H1 (cell line): ENCODE results near the gene ABCD2. TPM values are rescaled to one million over a fixed set of nuclear protein-coding genes. Genes with fewer than 3 reads are reported as not detected.

Source experiments
- CTCF ChIA-PET: fragments of 300-600 bp; sonication (Branson Sonifier 250); formaldehyde crosslinking; loops from one replicate; lab custom pipeline; 2021; ENCODE audit not compliant: partially characterized antibody; lab: Charles Lee
- POLR2A ChIA-PET: fragments of 300-600 bp; sonication (Branson Sonifier 250); formaldehyde crosslinking; loops from one replicate; lab custom pipeline; 2021; ENCODE audit warnings: inconsistent platforms; ENCODE audit not compliant: partially characterized antibody; lab: Charles Lee
- DNase-seq, 2 experiments: peaks; one replicate each; pipeline versions ENCODE4 v3.0.0 to v3.0.0-alpha.2; 2010 to 2022; ENCODE audit warnings: low spot score in 2 of 2, low read depth in 1 of 2, mixed read lengths in 1 of 2
- FAIRE-seq: peaks from 2 replicates; lab custom pipeline; 2011; peaks lifted over from hg19 to GRCh38; lab: Jason Lieb, UNC
- H2AFZ ChIP-seq: 2 replicates; pipeline ENCODE4 v1.8.1; 2012; ENCODE audit warnings: low read length, inconsistent platforms
- H2AK5ac ChIP-seq: 2 replicates; pipeline ENCODE4 v1.6.1; 2013; ENCODE audit warnings: low read depth, low read length
- H2BK120ac ChIP-seq: replicated peaks from 2 replicates; pipeline ENCODE3; 2013; ENCODE audit warnings: low read depth, low read length, inconsistent platforms
- H2BK12ac ChIP-seq: 2 replicates; pipeline ENCODE4 v1.6.1; 2013; ENCODE audit warnings: low read depth, low read length
- H2BK15ac ChIP-seq: 2 replicates; pipeline ENCODE4 v1.6.1; 2013; ENCODE audit warnings: low read length
- H2BK20ac ChIP-seq: 2 replicates; pipeline ENCODE4 v1.6.1; 2013; ENCODE audit warnings: low read length
- H2BK5ac ChIP-seq: 2 replicates; pipeline ENCODE4 v1.6.1; 2013; ENCODE audit warnings: low read depth, low read length
- H3K14ac ChIP-seq: 2 replicates; pipeline ENCODE4 v1.6.1; 2013; ENCODE audit warnings: inconsistent platforms; ENCODE audit not compliant: insufficient read length
- H3K18ac ChIP-seq: 2 replicates; pipeline ENCODE4 v1.6.1; 2013; ENCODE audit warnings: low read length; ENCODE audit errors: extremely low read depth
- H3K23ac ChIP-seq: 2 replicates; pipeline ENCODE4 v1.6.1; 2013; ENCODE audit warnings: inconsistent platforms; ENCODE audit not compliant: insufficient read length
- H3K23me2 ChIP-seq: 2 replicates; pipeline ENCODE4 v1.6.1; 2013; ENCODE audit warnings: low read depth, low read length
- H3K27ac ChIP-seq: 2 replicates; pipeline ENCODE4 v1.6.1; 2011; ENCODE audit warnings: low read depth, low read length, inconsistent platforms
- H3K27me3 ChIP-seq, 4 experiments: replicated peaks in 1 of 4; 1 replicate in 1 of 4; 2 replicates in 3 of 4; pipeline versions ENCODE4 v1.6.1 to v1.8.1; 2011 to 2013; ENCODE audit warnings: low read length in 3 of 4, mild to moderate bottlenecking in 3 of 4, inconsistent platforms in 2 of 4, mixed read lengths in 2 of 4, moderate library complexity in 1 of 4; ENCODE audit not compliant: control insufficient read depth in 3 of 4, insufficient read depth in 3 of 4; ENCODE audit errors: extremely low read depth in 1 of 4
- H3K36me3 ChIP-seq, 4 experiments: 2 replicates each; pipeline versions ENCODE4 v1.6.1 to v1.8.1; 2011 to 2013; ENCODE audit warnings: mild to moderate bottlenecking in 4 of 4, low read length in 3 of 4, moderate library complexity in 2 of 4, control low read depth in 1 of 4, inconsistent platforms in 1 of 4; ENCODE audit not compliant: insufficient read depth in 4 of 4, control insufficient read depth in 2 of 4
- H3K4ac ChIP-seq: replicated peaks from 2 replicates; pipeline ENCODE3; 2013; ENCODE audit warnings: low read length, low read depth, mixed read lengths, inconsistent platforms; ENCODE audit not compliant: insufficient read length
- H3K4me1 ChIP-seq, 4 experiments: replicated peaks in 1 of 4; 1 replicate in 1 of 4; 2 replicates in 3 of 4; pipeline versions ENCODE4 v1.6.1 to v1.8.1; 2011 to 2013; ENCODE audit warnings: low read length in 3 of 4, inconsistent platforms in 2 of 4, mixed read lengths in 1 of 4; ENCODE audit not compliant: insufficient read depth in 4 of 4, control insufficient read depth in 3 of 4
- H3K4me2 ChIP-seq, 2 experiments: 2 replicates each; pipeline versions ENCODE4 v1.6.1 to v1.8.1; 2011 to 2013; ENCODE audit warnings: low read depth in 2 of 2, low read length in 2 of 2, control low read depth in 1 of 2, inconsistent platforms in 1 of 2, mild to moderate bottlenecking in 1 of 2; ENCODE audit not compliant: insufficient read depth in 1 of 2
- H3K4me3 ChIP-seq, 4 experiments: fragments of 200-600, 300-600 bp in 1 of 4; sonication (generic), shearing (Covaris generic), sonication (Bioruptor Twin) in 1 of 4; 2 replicates each; pipeline versions ENCODE4 v1.5.1 to v1.8.1; 2011 to 2016; ENCODE audit warnings: low read length in 4 of 4, low read depth in 3 of 4, control low read depth in 2 of 4, inconsistent platforms in 2 of 4, mild to moderate bottlenecking in 2 of 4, mixed read lengths in 1 of 4, moderate library complexity in 1 of 4; ENCODE audit not compliant: insufficient read depth in 2 of 4; ENCODE audit errors: extremely low read depth in 1 of 4
- H3K56ac ChIP-seq: replicated peaks from 2 replicates; pipeline ENCODE3; 2013; ENCODE audit warnings: low read depth, mild to moderate bottlenecking, mixed read lengths, low read length, inconsistent platforms; ENCODE audit not compliant: insufficient read length
- H3K79me1 ChIP-seq: 2 replicates; pipeline ENCODE4 v1.6.1; 2013; ENCODE audit warnings: low read depth, low read length, control low read depth
- H3K79me2 ChIP-seq, 2 experiments: 2 replicates each; pipeline versions ENCODE4 v1.6.1 to v1.8.1; 2012 to 2013; ENCODE audit warnings: low read length in 2 of 2, mild to moderate bottlenecking in 2 of 2, inconsistent platforms in 1 of 2; ENCODE audit not compliant: insufficient read depth in 2 of 2, control insufficient read depth in 1 of 2
- H3K9ac ChIP-seq, 4 experiments: replicated peaks in 1 of 4; 1 replicate in 1 of 4; 2 replicates in 3 of 4; pipeline versions ENCODE4 v1.6.1 to v1.8.1; 2011 to 2013; ENCODE audit warnings: low read depth in 3 of 4, low read length in 3 of 4, control low read depth in 2 of 4, mild to moderate bottlenecking in 2 of 4, moderate library complexity in 2 of 4, inconsistent platforms in 1 of 4; ENCODE audit errors: extremely low read depth in 1 of 4
- H3K9me3 ChIP-seq, 2 experiments: 2 replicates each; pipeline versions ENCODE4 v1.6.1 to v1.8.1; 2012 to 2013; ENCODE audit warnings: mild to moderate bottlenecking in 2 of 2, moderate library complexity in 2 of 2, control low read depth in 1 of 2, inconsistent platforms in 1 of 2, low read depth in 1 of 2, low read length in 1 of 2, mixed read lengths in 1 of 2; ENCODE audit not compliant: insufficient read depth in 2 of 2
- H4K20me1 ChIP-seq, 2 experiments: replicated peaks in 1 of 2; 2 replicates each; pipeline versions ENCODE3 to v1.8.1; 2011 to 2013; ENCODE audit warnings: inconsistent platforms in 2 of 2, low read length in 2 of 2, mild to moderate bottlenecking in 1 of 2; ENCODE audit not compliant: insufficient read depth in 2 of 2, control insufficient read depth in 1 of 2
- H4K5ac ChIP-seq: 2 replicates; pipeline ENCODE4 v1.6.1; 2013; ENCODE audit warnings: low read length, low read depth, mixed read lengths, inconsistent platforms; ENCODE audit not compliant: insufficient read length
- H4K8ac ChIP-seq: 2 replicates; pipeline ENCODE4 v1.8.0; 2013; ENCODE audit warnings: mild to moderate bottlenecking, moderate library complexity, low read length, inconsistent platforms; ENCODE audit not compliant: insufficient read depth; ENCODE audit errors: extremely low read depth
- H4K91ac ChIP-seq: replicated peaks from 2 replicates; pipeline ENCODE3; 2013; ENCODE audit warnings: low read length, mixed read lengths, inconsistent platforms; ENCODE audit not compliant: insufficient read length
- CREB1 ChIP-seq: IDR thresholded peaks from 2 replicates; pipeline ENCODE4 v1.6.1; 2012; ENCODE audit warnings: inconsistent platforms
- JUND ChIP-seq: IDR thresholded peaks from 2 replicates; pipeline ENCODE4 v1.6.1; 2011; ENCODE audit warnings: mild to moderate bottlenecking, improper control_type of control experiment, low read length
- KDM4A ChIP-seq: IDR thresholded peaks from one replicate; pipeline ENCODE4 v1.7.1; 2012; ENCODE audit warnings: low read depth, mild to moderate bottlenecking, moderate library complexity, low read length, inconsistent platforms; ENCODE audit not compliant: severe bottlenecking
- PHF8 ChIP-seq: fragments of 200-600 bp; sonication (generic); conservative IDR thresholded peaks from 2 replicates; pipeline ENCODE4 v1.7.1; 2012; ENCODE audit warnings: low read depth, mild to moderate bottlenecking, inconsistent platforms, low read length, moderate library complexity
- RNF2 ChIP-seq: fragments of 200-900, 300-1000 bp; sonication (generic); IDR thresholded peaks from 2 replicates; pipeline ENCODE4 v1.7.1; 2016; ENCODE audit warnings: borderline replicate concordance, low read depth, mild to moderate bottlenecking, antibody characterized with exemption, low read length; ENCODE audit not compliant: poor library complexity, severe bottlenecking; ENCODE audit errors: missing control alignments
- WGBS, 2 experiments: shearing (Covaris generic) in 1 of 2; methylation state at CpG; one replicate each; pipeline versions ENCODE4 v1.1.6 to v1.1.7; 2013 to 2015; ENCODE audit warnings: low lambda C conversion rate in 2 of 2, mixed read lengths in 2 of 2, inconsistent platforms in 1 of 2, low coverage in 1 of 2, missing lambda C conversion rate in 1 of 2; ENCODE audit not compliant: insufficient replicate concordance in 2 of 2, insufficient coverage in 1 of 2, insufficient read length in 1 of 2; ENCODE audit errors: extremely low coverage in 1 of 2, missing lambda C conversion rate in 1 of 2; 5-methylcytosine and 5-hydroxymethylcytosine counted together
- polyA plus RNA-seq, 7 experiments: library from polyadenylated mRNA; depleted of rRNA in 3 of 7; stranded (reverse) in 5 of 7; unstranded in 2 of 7; fragments of >200 nt in 5 of 7; fragments of 200-250 nt in 2 of 7; gene quantifications; 1 replicate in 5 of 7; 2 replicates in 1 of 7; 4 replicates in 1 of 7; pipeline versions ENCODE4 v1.2.1 to v1.2.3, GENCODE V29; 2011 to 2013; ENCODE audit warnings: missing spikeins in 2 of 7, mixed read lengths in 2 of 7
- total RNA-seq: library from RNA; stranded (reverse); fragmentation: NEBNext Ultra II Directional; extraction: Animal tissue kit (Norgen Biotek cat#: 25700); gene quantifications from 2 replicates; pipeline ENCODE4 v1.2.1, GENCODE V29; 2021

ABCD2 gene
- total and polyA plus RNA-seq, 2 of the 8 experiments (the other 6 are each of a cell fraction or from before 2014, with no cell fraction given) = not detected

DNA sequence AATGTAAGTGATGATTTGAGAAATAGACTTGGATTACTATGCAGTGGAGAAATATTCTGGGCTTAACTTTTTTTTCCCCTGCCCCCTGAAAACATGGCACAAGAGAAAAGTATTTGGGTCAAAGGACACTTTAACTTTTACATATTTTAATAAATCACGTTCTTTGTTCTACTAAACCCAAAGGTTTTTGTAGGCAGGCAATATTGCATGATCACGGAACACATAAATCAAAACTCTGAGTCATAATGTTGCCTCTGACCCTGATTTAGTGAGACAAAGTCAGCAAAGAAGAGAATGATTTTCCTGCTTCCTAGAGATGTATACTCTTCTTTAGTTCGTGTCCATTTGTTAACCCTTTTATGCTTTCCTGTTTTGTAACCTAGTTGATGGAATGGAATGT, 38.0 kb downstream of the ABCD2 start:
- FAIRE-seq = peak; percentile 42

More for the DNA sequence above, 38.0 kb downstream of the ABCD2 start:
- Histone ChIP-seq H3K23me2 (no peaks in the 10 kb centered on the region), H3K9ac (no peak overlapping the region), H3K79me1 (no peaks in the 10 kb centered on the region), H3K4me2 (no peak overlapping the region), H2AK5ac (no peak overlapping the region), H2AFZ (peak overlapping the region; percentile 86; the same call in 1 of the 2 replicates), H3K79me2 (no peaks in the 10 kb centered on the region), H3K27ac (no peak overlapping the region), H3K4me3 (no peak overlapping the region), H3K18ac (no peak overlapping the region), H4K5ac (no peak overlapping the region), H3K4ac (no peak overlapping the region), H4K20me1 (no peaks in the 10 kb centered on the region), H2BK20ac (no peak overlapping the region), H3K14ac (no peak overlapping the region), H2BK12ac (no peak overlapping the region), H2BK15ac (no peak overlapping the region), H3K36me3 (no peaks in the 10 kb centered on the region), H4K8ac (no peak overlapping the region), H2BK5ac (no peak overlapping the region), H4K91ac (no peak overlapping the region), H3K23ac (no peak overlapping the region), H3K27me3 (no peaks in the 10 kb centered on the region), H3K56ac (no peak overlapping the region), H3K9me3 (no peaks in the 10 kb centered on the region), H2BK120ac (no peak overlapping the region), H3K4me1 (no peaks in the 10 kb centered on the region)
- no peak for DNase-seq
- 86% methylated on average over 3 of the region's 3 CpGs; no CpG with 5 or more reads in 1 of the 2 experiments for WGBS, 2 experiments
- TF ChIP-seq JUND (no peak), CREB1 (no peak), PHF8 (no peak), KDM4A (no peak), RNF2 (no peak)
- POLR2A ChIA-PET = no interaction called here
- CTCF ChIA-PET = interaction anchor here (0.7 kb wide), 1 partner anchor 746 kb away, joined by 3 read pairs; no protein-coding TSS in a partner anchor
